Measurements from ENCODE around the gene RIPOR2. TPM values are rescaled to one million over a fixed set of nuclear protein-coding genes. Genes with fewer than 3 reads are reported as not detected.

RIPOR2 gene
- total RNA-seq, 1 donor from 2014 or later, result 38.0 TPM

GRCh38 chr6:24961852-24962251 is 26.1 kb upstream of the RIPOR2 start:
- Histone ChIP-seq H3K9me3 (no peaks in the 10 kb centered on the region), H3K27me3 (ENCODE audit: low read depth) (no peaks in the 10 kb centered on the region), H3K36me3 (no peaks in the 10 kb centered on the region), H3K27ac (no peak overlapping the region), H3K4me3 (no peak overlapping the region), H3K4me1 (no peaks in the 10 kb centered on the region)
- intact Hi-C loops (cut with DNase I), result no loop called here
- DNase-seq (no peak), ATAC-seq (no peak)
- TF ChIP-seq CTCF (IDR thresholded peaks at IDR 0.05), result no peak

GRCh38 chr6:24960991-24961475 is 25.3 kb upstream of the RIPOR2 start:
- Histone ChIP-seq H3K27ac (no peak overlapping the region), H3K27me3 (ENCODE audit: low read depth) (no peaks in the 10 kb centered on the region), H3K9me3 (no peaks in the 10 kb centered on the region), H3K4me3 (no peak overlapping the region), H3K4me1 (no peaks in the 10 kb centered on the region), H3K36me3 (no peaks in the 10 kb centered on the region)
- intact Hi-C loops (cut with DNase I), result no loop called here
- DNase-seq, result no peak
- TF ChIP-seq CTCF (IDR thresholded peaks at IDR 0.05), result no peak
- no peak for ATAC-seq

GRCh38 chr6:24959319-24959718 is 23.6 kb upstream of the RIPOR2 start:
- H3K27me3 ChIP-seq (ENCODE audit: low read depth), result no peaks in the 10 kb centered on the region
- no peak for TF ChIP-seq CTCF (IDR thresholded peaks at IDR 0.05)
- DNase-seq, result no peak
- H3K27ac ChIP-seq, result no peak overlapping the region
- intact Hi-C loops (cut with DNase I), result no loop called here
- ATAC-seq, result no peak
- H3K4me3 ChIP-seq, result no peak overlapping the region
- no peaks in the 10 kb centered on the region for H3K4me1 ChIP-seq
- H3K36me3 ChIP-seq, result no peaks in the 10 kb centered on the region
- no peaks in the 10 kb centered on the region for H3K9me3 ChIP-seq

GRCh38 chr6:24957199-24957598 is 21.4 kb upstream of the RIPOR2 start:
- no peak for TF ChIP-seq CTCF (IDR thresholded peaks at IDR 0.05)
- intact Hi-C loops (cut with DNase I), result no loop called here
- Histone ChIP-seq H3K27ac (no peak overlapping the region), H3K4me1 (peaks cover 6% of the 10 kb centered on the region), H3K27me3 (ENCODE audit: low read depth) (no peaks in the 10 kb centered on the region), H3K4me3 (no peak overlapping the region), H3K9me3 (no peaks in the 10 kb centered on the region), H3K36me3 (no peaks in the 10 kb centered on the region)
- ATAC-seq, result no peak
- DNase-seq, result no peak

- no peaks in the 10 kb centered on the region for H3K36me3 ChIP-seq
- peaks cover 19% of the 10 kb centered on the region for H3K4me1 ChIP-seq
- DNase-seq (no peak), ATAC-seq (no peak)
- TF ChIP-seq CTCF (IDR thresholded peaks at IDR 0.05), result no peak
- no peak overlapping the region for H3K4me3 ChIP-seq
- no peaks in the 10 kb centered on the region for H3K9me3 ChIP-seq
- intact Hi-C loops (cut with DNase I), result no loop called here
- no peaks in the 10 kb centered on the region for H3K27me3 ChIP-seq (ENCODE audit: low read depth)
- no peak overlapping the region for H3K27ac ChIP-seq
Measured at GRCh38 chr6:24953726-24954125, 18.0 kb upstream of the RIPOR2 start.

Measured in lower lobe of right lung (tissue), 2 donors.